HK-2 (cell line): ENCODE data around the gene SAMD7.

Source experiments
- DNase-seq: peaks from one replicate; pipeline ENCODE4 v3.0.0-alpha.2; 2018; ENCODE audit not compliant: unreplicated experiment

Gene SAMD7

GRCh38 chr3:169911272-169911671, at the start of gene SAMD7:
Gene SAMD7, plus strand, starts transcription at chr3:169911572. Its CDS starts 7,927 bp downstream, at chr3:169919499.
- no peak for DNase-seq

DNA sequence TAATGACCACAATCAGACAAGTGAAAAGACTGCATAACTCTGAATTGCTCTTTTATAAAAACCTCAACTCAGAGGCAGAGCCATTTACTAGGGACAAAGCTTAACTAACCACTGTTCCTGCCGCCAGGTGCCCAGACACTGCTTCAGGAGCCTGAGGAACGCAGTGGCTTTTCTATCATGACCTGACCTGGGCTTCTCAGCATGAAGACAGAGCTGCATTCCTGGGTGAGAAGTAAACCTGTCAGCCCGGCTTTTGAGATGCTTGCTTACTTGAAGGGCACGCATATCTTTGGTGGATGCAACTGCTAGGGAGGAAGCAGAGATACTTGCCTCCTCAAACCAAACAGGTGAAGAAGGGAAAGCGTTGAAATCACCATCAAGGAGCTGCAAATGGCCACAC, 49.5 kb upstream of the SAMD7 start:
- DNase-seq = no peak

DNA sequence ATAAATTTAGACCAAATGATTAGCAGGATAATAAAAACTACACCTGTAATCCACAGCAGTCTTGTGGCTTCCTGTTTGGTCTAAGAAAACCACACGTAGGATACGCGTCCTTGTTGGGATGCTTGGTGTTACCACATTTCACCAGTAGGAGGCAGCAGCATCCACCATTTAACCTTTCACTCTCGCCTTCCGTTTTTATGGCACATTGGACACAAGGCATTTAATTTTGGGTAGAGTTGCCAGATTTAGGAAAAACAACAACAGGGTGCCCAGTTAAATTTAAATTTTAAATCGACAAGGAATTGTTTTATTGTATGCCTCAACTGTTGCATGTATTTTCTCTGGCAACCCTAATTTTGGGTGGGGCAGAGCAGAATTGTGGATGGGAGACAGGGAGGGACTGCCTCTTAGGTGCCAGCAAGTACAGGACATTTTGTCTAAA, 47.9 kb upstream of the SAMD7 start:
- DNase-seq = peak; percentile 78

- DNase-seq = no peak
These were observed 47.1 kb upstream of the SAMD7 start for GRCh38 chr3:169864270-169864669.

- DNase-seq = no peak
These were observed 46.1 kb upstream of the SAMD7 start for GRCh38 chr3:169865176-169865767.

DNA sequence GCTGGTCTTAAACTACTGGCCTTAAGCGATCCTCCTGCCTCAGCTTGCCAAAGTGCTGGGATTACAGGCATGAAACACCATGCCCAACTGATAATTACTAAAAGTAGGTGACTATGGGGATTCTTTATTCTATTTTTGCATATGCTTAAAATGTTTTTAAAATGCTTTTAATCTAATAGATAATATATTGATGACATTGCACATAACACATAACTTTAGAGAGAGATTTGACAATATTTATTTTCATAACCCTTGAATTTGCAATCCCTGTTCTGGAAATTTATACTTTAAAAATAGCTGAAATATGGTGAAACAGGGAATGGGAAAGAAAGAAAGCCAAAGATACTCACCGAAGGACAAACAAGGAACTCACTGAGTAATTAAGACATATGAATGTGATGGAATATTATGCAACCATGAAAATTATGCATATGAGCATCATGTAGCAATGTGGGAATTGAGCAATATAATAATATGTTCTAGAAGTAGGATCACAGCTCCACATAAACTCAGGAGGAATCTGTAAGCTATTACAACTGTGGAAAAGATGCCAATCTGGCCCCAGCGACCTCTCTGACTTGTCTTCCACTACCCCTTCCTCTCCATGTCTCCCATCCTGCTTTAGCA, 43.7 kb upstream of the SAMD7 start:
- DNase-seq = no peak

- DNase-seq = no peak
These were observed 43.0 kb upstream of the SAMD7 start for GRCh38 chr3:169868369-169868768.

DNA sequence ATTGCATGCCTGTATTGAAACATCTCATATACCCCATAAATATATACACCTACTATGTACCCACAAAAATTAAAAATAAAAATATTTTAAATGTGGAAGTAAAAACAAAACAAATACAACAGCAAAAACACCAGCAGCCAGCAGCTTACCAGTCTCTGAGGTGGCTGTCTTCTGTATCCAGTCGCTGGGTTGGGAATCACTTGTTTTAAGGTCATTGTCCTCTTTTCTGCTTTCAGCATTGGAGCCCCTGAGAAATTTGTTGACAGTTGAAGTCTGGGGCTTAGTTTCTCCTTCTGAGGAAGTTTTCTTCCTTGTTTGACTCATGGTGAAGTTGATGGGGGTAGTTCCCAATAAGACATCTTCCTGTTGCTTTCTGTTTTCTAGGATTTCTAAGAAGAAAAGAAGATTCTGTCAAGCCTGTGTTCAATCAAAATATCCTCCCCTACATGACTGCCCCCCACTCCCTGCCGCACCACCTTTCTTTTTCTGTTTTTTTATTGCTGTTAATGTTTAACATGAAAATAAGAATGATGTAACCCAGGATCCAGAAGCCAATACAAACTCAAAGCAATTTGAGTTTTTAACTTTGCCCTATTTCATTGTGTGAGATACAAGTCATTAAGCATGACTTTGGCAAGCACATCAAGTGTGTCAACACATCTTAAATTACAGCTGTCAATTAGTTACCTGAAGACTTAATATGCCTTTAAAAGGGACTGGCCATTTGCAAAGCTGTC, 41.7 kb upstream of the SAMD7 start, which contains the start of gene LRRC31:
Gene LRRC31 (minus strand): TSS at position 452 of the 737 bp plus-strand sequence. CDS start 128 bp downstream, at position 324.
- DNase-seq = no peak

GRCh38 chr3:169871129-169871886, 40.1 kb upstream of the SAMD7 start:
- DNase-seq = no peak

- DNase-seq = no peak
These were observed 32.3 kb upstream of the SAMD7 start for GRCh38 chr3:169879013-169879557.

- no peak for DNase-seq
These were observed 31.4 kb upstream of the SAMD7 start for GRCh38 chr3:169879845-169880575.

GRCh38 chr3:169880576-169881250, 30.7 kb upstream of the SAMD7 start:
- no peak for DNase-seq

DNA sequence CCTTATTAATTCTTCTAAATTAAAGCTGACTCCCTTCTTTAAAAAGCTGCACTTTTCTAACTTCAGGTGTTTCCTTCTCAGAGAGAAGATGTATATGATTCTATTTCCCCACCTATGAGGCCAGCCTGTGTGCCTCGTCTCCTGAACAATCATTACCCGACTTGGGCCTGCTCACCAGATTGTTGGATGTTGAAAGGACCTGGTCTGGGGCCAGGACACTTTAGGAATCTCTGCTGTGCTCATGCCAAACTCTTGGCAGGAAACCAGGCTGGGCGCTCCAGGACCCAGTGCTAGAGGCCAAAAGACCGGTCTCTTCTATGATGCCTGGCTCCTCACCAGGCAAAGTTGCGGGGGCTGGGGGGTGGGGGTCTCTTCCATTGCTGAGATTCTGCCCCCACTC, 24.7 kb upstream of the SAMD7 start:
- DNase-seq = no peak

DNA sequence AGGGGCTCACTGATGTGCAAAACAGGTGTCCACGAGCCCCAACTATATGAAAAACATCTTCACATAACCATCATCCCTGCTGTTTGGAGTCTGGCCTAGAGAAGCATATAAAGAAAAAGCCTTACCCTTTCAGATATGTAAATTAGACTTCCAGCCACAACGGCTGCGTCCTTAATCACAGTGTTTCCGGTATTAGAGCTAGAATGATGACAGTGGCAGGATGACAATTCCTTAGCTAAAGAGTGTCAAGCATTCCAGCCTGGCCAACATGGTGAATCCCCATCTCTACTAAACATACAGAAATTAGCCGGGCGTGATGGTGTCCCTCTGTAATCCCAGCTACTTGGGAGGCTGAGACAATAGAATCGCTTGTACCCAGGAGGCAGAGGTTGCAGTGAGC, 19.5 kb upstream of the SAMD7 start:
- no peak for DNase-seq

GRCh38 chr3:169894110-169894509, 17.3 kb upstream of the SAMD7 start:
- no peak for DNase-seq

GRCh38 chr3:169895072-169895471, 16.3 kb upstream of the SAMD7 start:
- no peak for DNase-seq

- no peak for DNase-seq
These were observed 14.1 kb upstream of the SAMD7 start for GRCh38 chr3:169897284-169897683.

DNA sequence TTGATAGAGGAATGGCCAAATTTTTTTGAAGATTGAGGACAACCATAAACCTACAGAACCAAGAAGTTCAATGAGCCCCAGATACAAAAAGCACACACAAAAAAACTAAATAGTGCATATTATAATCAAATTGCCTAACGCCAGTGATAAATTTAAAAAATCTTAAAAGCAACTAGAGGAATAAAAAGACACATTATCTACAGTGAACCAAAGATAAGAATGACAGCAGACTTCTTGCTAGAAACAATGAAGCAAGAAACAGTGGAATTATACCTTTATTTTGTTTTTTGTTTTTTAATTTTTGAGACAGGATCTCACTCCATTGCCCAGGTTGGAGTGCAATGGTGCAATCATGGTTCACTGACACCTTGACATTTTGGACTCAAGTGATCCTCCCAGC, 9.9 kb upstream of the SAMD7 start:
- DNase-seq = no peak

GRCh38 chr3:169905404-169905803, 6.0 kb upstream of the SAMD7 start:
- no peak for DNase-seq

DNA sequence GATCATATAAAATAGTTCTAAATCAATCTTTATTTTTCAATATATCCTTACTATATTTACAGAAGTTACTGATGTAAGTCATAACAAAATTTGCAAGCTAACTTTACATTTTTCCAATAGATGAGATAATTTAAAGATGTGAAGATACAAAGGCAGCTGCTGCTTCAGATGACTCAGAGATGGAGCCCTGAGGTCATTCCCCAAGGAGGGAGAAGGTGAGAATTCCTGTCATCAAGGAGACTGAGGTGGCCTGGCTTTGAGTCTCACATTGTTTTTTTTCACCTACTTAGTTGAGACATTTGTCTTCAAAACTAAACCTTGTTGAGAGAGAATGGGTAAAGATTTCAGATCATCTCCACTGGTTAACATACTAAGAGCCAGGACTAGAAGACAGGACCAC, 3.9 kb upstream of the SAMD7 start:
- no peak for DNase-seq

- DNase-seq = no peak
These were observed 3.4 kb upstream of the SAMD7 start for GRCh38 chr3:169907944-169908343.
